Adrenal gland (tissue), 5 donors: ENCODE measurements around the gene TLCD2.

Experiments used
- POLR2A ChIP-seq, 2 donors: fragments of 450-650 bp; IDR thresholded peaks; one replicate each; pipeline ENCODE4 v1.6.1; 2017; ENCODE audit warnings: antibody characterized with exemption in 2 of 2, mild to moderate bottlenecking in 2 of 2, moderate library complexity in 1 of 2
- TF ChIP-seq, protein P1 (sequence below), 6 experiments: fragments of 450-650 bp in 4 of 6; fragments of 200-600 bp in 2 of 6; sonication (generic) in 1 of 6; IDR thresholded peaks; 1 replicate in 5 of 6; 2 replicates in 1 of 6; pipeline versions ENCODE4 v1.5.1 to v1.8.0; 2016 to 2021; ENCODE audit warnings: antibody characterized with exemption in 6 of 6, mild to moderate bottlenecking in 2 of 6, moderate library complexity in 1 of 6
- donor health status: DM: no; HTN: no; CAD: no.

DNA sequence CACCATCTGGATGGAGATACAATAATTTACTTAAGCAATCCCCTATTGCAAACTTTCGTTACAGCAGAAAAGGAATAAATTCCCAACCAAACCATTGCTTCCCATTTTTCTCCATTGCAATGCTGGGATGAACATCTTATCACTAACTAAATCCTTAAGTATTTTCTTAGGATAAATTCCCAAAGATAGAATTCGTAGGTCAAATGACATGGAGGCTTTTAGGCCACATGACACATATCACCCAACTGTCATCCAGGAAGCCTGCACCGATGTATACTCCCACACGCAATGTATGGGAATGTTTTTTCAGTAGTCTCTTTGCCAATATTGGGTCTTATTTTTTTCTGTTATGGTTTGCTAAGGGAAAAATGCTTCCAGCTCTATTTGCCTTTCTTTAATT lies 1.6 kb upstream of the TLCD2 start:
- TF ChIP-seq, protein P1, sequence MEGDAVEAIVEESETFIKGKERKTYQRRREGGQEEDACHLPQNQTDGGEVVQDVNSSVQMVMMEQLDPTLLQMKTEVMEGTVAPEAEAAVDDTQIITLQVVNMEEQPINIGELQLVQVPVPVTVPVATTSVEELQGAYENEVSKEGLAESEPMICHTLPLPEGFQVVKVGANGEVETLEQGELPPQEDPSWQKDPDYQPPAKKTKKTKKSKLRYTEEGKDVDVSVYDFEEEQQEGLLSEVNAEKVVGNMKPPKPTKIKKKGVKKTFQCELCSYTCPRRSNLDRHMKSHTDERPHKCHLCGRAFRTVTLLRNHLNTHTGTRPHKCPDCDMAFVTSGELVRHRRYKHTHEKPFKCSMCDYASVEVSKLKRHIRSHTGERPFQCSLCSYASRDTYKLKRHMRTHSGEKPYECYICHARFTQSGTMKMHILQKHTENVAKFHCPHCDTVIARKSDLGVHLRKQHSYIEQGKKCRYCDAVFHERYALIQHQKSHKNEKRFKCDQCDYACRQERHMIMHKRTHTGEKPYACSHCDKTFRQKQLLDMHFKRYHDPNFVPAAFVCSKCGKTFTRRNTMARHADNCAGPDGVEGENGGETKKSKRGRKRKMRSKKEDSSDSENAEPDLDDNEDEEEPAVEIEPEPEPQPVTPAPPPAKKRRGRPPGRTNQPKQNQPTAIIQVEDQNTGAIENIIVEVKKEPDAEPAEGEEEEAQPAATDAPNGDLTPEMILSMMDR (IDR thresholded peaks at IDR 0.05) = no peak
- no peak for TF ChIP-seq POLR2A (IDR thresholded peaks at IDR 0.05)
